Esophagus squamous epithelium (tissue), 5 donors: ENCODE results near the gene P4HB. TPM values are rescaled to one million over a fixed set of nuclear protein-coding genes. Genes with fewer than 3 reads are reported as not detected.

Experiments used
- DNase-seq: peaks from one replicate; lab custom pipeline; 2025; lab: John Stamatoyannopoulos, UW
- H3K27ac ChIP-seq, 4 donors: fragments of 200-600 bp; sonication (generic); one replicate each; pipeline ENCODE4 v1.5.1; 2016 to 2019; ENCODE audit warnings: mild to moderate bottlenecking in 1 of 4
- H3K27me3 ChIP-seq, 4 donors: fragments of 200-600 bp; sonication (generic); 1 replicate in 3 of 4; 2 replicates in 1 of 4; pipeline versions ENCODE4 v1.5.1 to v1.6.0; 2017 to 2021; ENCODE audit warnings: antibody characterized with exemption in 1 of 4
- H3K36me3 ChIP-seq, 3 donors: fragments of 200-600 bp; sonication (generic); one replicate each; pipeline ENCODE4 v1.5.1; 2016 to 2019
- H3K4me1 ChIP-seq, 3 donors: fragments of 200-600 bp; sonication (generic); one replicate each; pipeline ENCODE4 v1.5.1; 2017 to 2019
- H3K4me3 ChIP-seq, 4 donors: fragments of 200-600 bp; sonication (generic); 1 replicate in 3 of 4; 2 replicates in 1 of 4; pipeline ENCODE4 v1.5.1; 2016 to 2019; ENCODE audit warnings: mild to moderate bottlenecking in 2 of 4, moderate library complexity in 1 of 4
- H3K9me3 ChIP-seq, 3 donors: fragments of 200-600 bp; sonication (generic); one replicate each; pipeline ENCODE4 v1.5.1; 2016 to 2019
- CTCF ChIP-seq, 6 experiments: fragments of 450-650 bp in 4 of 6; fragments of 200-600 bp in 2 of 6; sonication (generic) in 2 of 6; IDR thresholded peaks; one replicate each; pipeline ENCODE4 v1.5.1; 2016 to 2019; ENCODE audit warnings: antibody characterized with exemption in 6 of 6, mild to moderate bottlenecking in 4 of 6, moderate library complexity in 4 of 6
- POLR2A ChIP-seq, 4 donors: fragments of 450-650 bp; IDR thresholded peaks; one replicate each; pipeline ENCODE4 v1.6.1; 2017; ENCODE audit warnings: antibody characterized with exemption in 4 of 4, mild to moderate bottlenecking in 4 of 4, moderate library complexity in 3 of 4
- WGBS, 2 donors: methylation state at CpG; one replicate each; pipeline ENCODE4 v1.1.5; 2018; 5-methylcytosine and 5-hydroxymethylcytosine counted together
- intact Hi-C: fragments of 100-400 bp; cut with DNase I; formaldehyde crosslinking; loops from one replicate; pipeline ENCODE4 v1.15.0; 2022
- total RNA-seq, 4 donors: library from RNA; depleted of rRNA; stranded (reverse); fragments of >200 nt; gene quantifications; one replicate each; pipeline ENCODE4 v1.1.0, GENCODE V29; 2016
- donor health status: DM: yes; HTN: yes; CAD: no.

P4HB gene
- total RNA-seq, 4 donors from 2014 or later, result 459 to 2,191 (median 1,569) TPM

DNA sequence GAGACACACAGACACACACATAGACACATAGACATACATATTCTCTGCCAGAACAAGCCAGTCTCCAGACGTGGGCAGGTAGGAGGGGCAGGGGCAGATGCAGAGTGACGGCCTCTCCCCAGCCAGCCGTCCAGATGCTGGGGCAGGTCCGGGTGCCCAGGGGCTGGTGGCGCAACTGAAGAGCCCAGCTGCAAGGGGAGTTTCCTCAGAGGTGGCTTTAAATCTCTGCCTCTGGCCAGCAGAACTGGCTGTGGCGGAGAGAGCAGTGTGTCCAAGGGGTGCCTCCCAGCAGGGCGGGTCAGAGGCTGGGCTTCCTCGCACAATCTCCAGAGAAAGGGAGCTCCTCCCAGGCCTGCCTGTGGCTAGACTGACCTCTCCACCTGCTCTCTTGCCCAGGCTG is 65.8 kb downstream of the P4HB start:
- intact Hi-C loops, result no loop called here
- no peak for DNase-seq
- Histone ChIP-seq H3K36me3 (no peaks in the 10 kb centered on the region), H3K27ac (no peak overlapping the region), H3K27me3 (peaks cover 0 to 22% (median 0%) of the 10 kb centered on the region in 4 donors), H3K4me1 (peaks cover 0 to 6% (median 0%) of the 10 kb centered on the region in 3 donors), H3K4me3 (no peak overlapping the region), H3K9me3 (no peaks in the 10 kb centered on the region)
- TF ChIP-seq CTCF (IDR thresholded peaks at IDR 0.05), result no peak
- TF ChIP-seq POLR2A (IDR thresholded peaks at IDR 0.05), result no peak
- WGBS, 2 donors, result 28 to 47% methylated on average over 2 to 8 of the region's 8 CpGs

GRCh38 chr17:81794074-81794476 is 66.3 kb downstream of the P4HB start:
- Histone ChIP-seq H3K36me3 (no peaks in the 10 kb centered on the region), H3K27me3 (peaks cover 0 to 22% (median 0%) of the 10 kb centered on the region in 4 donors), H3K4me1 (peaks cover 0 to 6% (median 0%) of the 10 kb centered on the region in 3 donors), H3K27ac (no peak overlapping the region), H3K4me3 (no peak overlapping the region), H3K9me3 (no peaks in the 10 kb centered on the region)
- DNase-seq, result no peak
- no peak for TF ChIP-seq POLR2A (IDR thresholded peaks at IDR 0.05)
- TF ChIP-seq CTCF (IDR thresholded peaks at IDR 0.05), result no peak
- 84 to 85% methylated on average over 3 of the region's 3 CpGs for WGBS, 2 donors
- intact Hi-C loops, result no loop called here

Other genes starting within 250 kb of the P4HB start
- gene NPLOC4, start 223.4 kb downstream of the P4HB start, total RNA-seq, result 10 to 100 TPM; 49.0 to 80.9 (median 62.4) TPM
- 1 to 10 TPM in 1 of 4 donors, under 1 TPM in 2, not detected in 1; 0.19 to 2.1 (median 0.72) TPM for gene TSPAN10, start 223.3 kb downstream of the P4HB start, total RNA-seq
- not detected for gene PDE6G, start 204.0 kb downstream of the P4HB start, total RNA-seq
- gene OXLD1, start 193.9 kb downstream of the P4HB start, total RNA-seq, result 10 to 100 TPM; 17.6 to 54.5 (median 37.4) TPM
- gene CCDC137, start 193.8 kb downstream of the P4HB start, total RNA-seq, result 10 to 100 TPM; 18.2 to 25.6 (median 21.4) TPM
- 10 to 100 TPM; 19.1 to 34.3 (median 27.9) TPM for gene ARL16, start 176.7 kb downstream of the P4HB start, total RNA-seq
- 10 to 100 TPM; 48.2 to 86.8 (median 84.0) TPM for gene HGS, start 176.5 kb downstream of the P4HB start, total RNA-seq
- gene MRPL12, start 157.2 kb downstream of the P4HB start, total RNA-seq, result 100 to 1,000 TPM in 1 of 4 donors, 10 to 100 TPM in 3; 69.6 to 115 (median 79.9) TPM
- 10 to 100 TPM; 23.3 to 49.3 (median 37.1) TPM for gene SLC25A10, start 148.3 kb downstream of the P4HB start, total RNA-seq
- not detected for gene GCGR, start 56.4 kb downstream of the P4HB start, total RNA-seq
- 10 to 100 TPM in 3 of 4 donors, 1 to 10 TPM in 1; 8.7 to 28.0 (median 13.2) TPM for gene MCRIP1, start 27.2 kb downstream of the P4HB start, total RNA-seq
- not detected for gene PPP1R27, start 25.5 kb downstream of the P4HB start, total RNA-seq
- 100 to 1,000 TPM; 166 to 239 (median 176) TPM for gene ARHGDIA, start 10.8 kb upstream of the P4HB start, total RNA-seq
- 100 to 1,000 TPM in 2 of 4 donors, 10 to 100 TPM in 2; 75.3 to 133 (median 95.0) TPM for gene ALYREF, start 31.1 kb upstream of the P4HB start, total RNA-seq
- 100 to 1,000 TPM in 3 of 4 donors, 10 to 100 TPM in 1; 92.9 to 133 (median 104) TPM for gene ANAPC11, start 31.2 kb upstream of the P4HB start, total RNA-seq
- gene NPB, start 41.7 kb upstream of the P4HB start, total RNA-seq, result 1 to 10 TPM in 3 of 4 donors, under 1 TPM in 1; 0.53 to 7.4 (median 1.5) TPM
- gene PCYT2, start 50.9 kb upstream of the P4HB start, total RNA-seq, result 10 to 100 TPM; 18.6 to 38.5 (median 34.6) TPM
- 10 to 100 TPM; 52.6 to 81.0 (median 60.7) TPM for gene SIRT7, start 57.6 kb upstream of the P4HB start, total RNA-seq
- gene MAFG, start 67.2 kb upstream of the P4HB start, total RNA-seq, result 10 to 100 TPM in 3 of 4 donors, 1 to 10 TPM in 1; 10.0 to 26.6 (median 23.5) TPM
- 10 to 100 TPM; 14.0 to 24.3 (median 17.4) TPM for gene PYCR1, start 76.8 kb upstream of the P4HB start, total RNA-seq
- gene MYADML2, start 86.7 kb upstream of the P4HB start, total RNA-seq, result not detected
- under 1 TPM in 3 of 4 donors, not detected in 1; 0.11 to 0.94 (median 0.19) TPM for gene NOTUM, start 100.7 kb upstream of the P4HB start, total RNA-seq
- gene ASPSCR1, start 117.1 kb upstream of the P4HB start, total RNA-seq, result 10 to 100 TPM; 10.1 to 21.0 (median 17.1) TPM
- 100 to 1,000 TPM in 2 of 4 donors, 10 to 100 TPM in 2; 52.1 to 144 (median 106) TPM for gene CENPX, start 162.3 kb upstream of the P4HB start, total RNA-seq
- gene LRRC45, start 162.8 kb upstream of the P4HB start, total RNA-seq, result 10 to 100 TPM in 3 of 4 donors, 1 to 10 TPM in 1; 9.7 to 21.2 (median 18.3) TPM
- gene RAC3, start 171.1 kb upstream of the P4HB start, total RNA-seq, result 10 to 100 TPM in 1 of 4 donors, 1 to 10 TPM in 3; 4.9 to 10.4 (median 7.0) TPM
- 100 to 1,000 TPM in 3 of 4 donors, 10 to 100 TPM in 1; 89.1 to 162 (median 135) TPM for gene DCXR, start 177.2 kb upstream of the P4HB start, total RNA-seq
- 10 to 100 TPM; 24.9 to 38.1 (median 31.2) TPM for gene RFNG, start 191.3 kb upstream of the P4HB start, total RNA-seq
- gene GPS1, start 191.4 kb upstream of the P4HB start, total RNA-seq, result 10 to 100 TPM; 62.8 to 76.9 (median 69.5) TPM
- 100 to 1,000 TPM in 3 of 4 donors, 10 to 100 TPM in 1; 53.3 to 125 (median 105) TPM for gene DUS1L, start 205.3 kb upstream of the P4HB start, total RNA-seq
- gene FASN, start 237.7 kb upstream of the P4HB start, total RNA-seq, result 100 to 1,000 TPM in 2 of 4 donors, 10 to 100 TPM in 2; 72.8 to 302 (median 143) TPM